ENCODE data around the gene FABP7.

FABP7 gene

GRCh38 chr6:122792766-122793165, 13.2 kb downstream of the FABP7 start:
- ATAC-seq: no peak
- TF ChIP-seq CSDC2 (CRISPR knock-in tag; IDR thresholded peaks at IDR 0.05) (no peak), ARNTL (CRISPR knock-in tag; IDR thresholded peaks at IDR 0.05; ENCODE audit: borderline replicate concordance, low read depth) (no peak), CREB5 (CRISPR knock-in tag; IDR thresholded peaks at IDR 0.05; ENCODE audit: low read depth) (no peak), ISL1 (CRISPR knock-in tag; IDR thresholded peaks at IDR 0.05) (no peak), OSR1 (CRISPR knock-in tag; IDR thresholded peaks at IDR 0.05) (no peak), POU6F1 (CRISPR knock-in tag; IDR thresholded peaks at IDR 0.05; ENCODE audit: borderline replicate concordance, low read depth) (no peak)

- TF ChIP-seq OSR1 (CRISPR knock-in tag; IDR thresholded peaks at IDR 0.05) (no peak), PPARA (CRISPR knock-in tag; IDR thresholded peaks at IDR 0.05; ENCODE audit: borderline replicate concordance) (no peak), POU6F1 (CRISPR knock-in tag; IDR thresholded peaks at IDR 0.05; ENCODE audit: borderline replicate concordance, low read depth) (no peak), PATZ1 (CRISPR knock-in tag; IDR thresholded peaks at IDR 0.05; ENCODE audit: borderline replicate concordance) (no peak), ZFP3 (CRISPR knock-in tag; IDR thresholded peaks at IDR 0.05) (no peak), ZNF8 (CRISPR knock-in tag; IDR thresholded peaks at IDR 0.05) (no peak), GLIS3 (CRISPR knock-in tag; IDR thresholded peaks at IDR 0.05) (no peak)
- ATAC-seq: no peak
Measured at GRCh38 chr6:122797537-122797936, 18.0 kb downstream of the FABP7 start.

- TF ChIP-seq GLIS3 (CRISPR knock-in tag; IDR thresholded peaks at IDR 0.05) (no peak), ZFP30 (CRISPR knock-in tag; IDR thresholded peaks at IDR 0.05) (no peak), ISL1 (CRISPR knock-in tag; IDR thresholded peaks at IDR 0.05) (no peak), ZNF70 (CRISPR knock-in tag; IDR thresholded peaks at IDR 0.05) (no peak), TOX (CRISPR knock-in tag; IDR thresholded peaks at IDR 0.05; ENCODE audit: borderline replicate concordance) (no peak), BACH2 (CRISPR knock-in tag; IDR thresholded peaks at IDR 0.05; ENCODE audit: borderline replicate concordance) (no peak), CREB5 (CRISPR knock-in tag; IDR thresholded peaks at IDR 0.05; ENCODE audit: low read depth) (no peak), ZC3H10 (CRISPR knock-in tag; IDR thresholded peaks at IDR 0.05) (no peak), POU6F1 (CRISPR knock-in tag; IDR thresholded peaks at IDR 0.05; ENCODE audit: borderline replicate concordance, low read depth) (no peak), OSR1 (CRISPR knock-in tag; IDR thresholded peaks at IDR 0.05) (no peak), TSHZ2 (CRISPR knock-in tag; IDR thresholded peaks at IDR 0.05) (no peak), PPARA (CRISPR knock-in tag; IDR thresholded peaks at IDR 0.05; ENCODE audit: borderline replicate concordance) (no peak)
- peak; percentile 90 for ATAC-seq
Measured at GRCh38 chr6:122798099-122798641, 18.7 kb downstream of the FABP7 start.
